CD4-positive, alpha-beta T cell treated with Interleukin-15 for 4 hours (primary cell): ENCODE data around the gene ATP6V1G1.

ENCODE experiments used
- DNase-seq: peaks from one replicate; pipeline ENCODE4 v3.0.0-alpha.2; 2020; ENCODE audit warnings: low spot score

The ATP6V1G1 gene

GRCh38 chr9:114612272-114612923 is 24.8 kb downstream of the ATP6V1G1 start:
- DNase-seq = no peak

- no peak for DNase-seq
These were observed 25.5 kb downstream of the ATP6V1G1 start for GRCh38 chr9:114613087-114613486.

- no peak for DNase-seq
These were observed 26.4 kb downstream of the ATP6V1G1 start for GRCh38 chr9:114613919-114614318.

- DNase-seq = no peak
These were observed 26.8 kb downstream of the ATP6V1G1 start for GRCh38 chr9:114614373-114614772.

- DNase-seq = no peak
These were observed 29.3 kb downstream of the ATP6V1G1 start for GRCh38 chr9:114616684-114617520.

GRCh38 chr9:114619191-114619761 is 31.7 kb downstream of the ATP6V1G1 start:
- no peak for DNase-seq

- DNase-seq = no peak
These were observed 34.0 kb downstream of the ATP6V1G1 start for GRCh38 chr9:114621561-114621960.

GRCh38 chr9:114621975-114622609 is 34.5 kb downstream of the ATP6V1G1 start:
- DNase-seq = no peak

GRCh38 chr9:114624677-114625076 is 37.1 kb downstream of the ATP6V1G1 start:
- DNase-seq = no peak

- no peak for DNase-seq
These were observed 38.9 kb downstream of the ATP6V1G1 start for GRCh38 chr9:114626415-114627020.

- no peak for DNase-seq
These were observed 40.0 kb downstream of the ATP6V1G1 start for GRCh38 chr9:114627553-114627952.

GRCh38 chr9:114629563-114630090 is 42.1 kb downstream of the ATP6V1G1 start:
- DNase-seq = no peak

- DNase-seq = no peak
These were observed 43.6 kb downstream of the ATP6V1G1 start for GRCh38 chr9:114631166-114631565.

- DNase-seq = no peak
These were observed 46.0 kb downstream of the ATP6V1G1 start for GRCh38 chr9:114633438-114634089.

- no peak for DNase-seq
These were observed 46.8 kb downstream of the ATP6V1G1 start for GRCh38 chr9:114634387-114634786.

- no peak for DNase-seq
These were observed 50.8 kb downstream of the ATP6V1G1 start for GRCh38 chr9:114638404-114638803.

- no peak for DNase-seq
These were observed 54.4 kb downstream of the ATP6V1G1 start for GRCh38 chr9:114641967-114642366.

GRCh38 chr9:114643001-114643400 is 55.4 kb downstream of the ATP6V1G1 start:
- DNase-seq = no peak

- DNase-seq = no peak
These were observed 56.3 kb downstream of the ATP6V1G1 start for GRCh38 chr9:114643896-114644295.
